Activated naive CD4-positive, alpha-beta T cell treated with Interleukin-2 at 50 U/mL for 16 hours (primary cell): ENCODE results near the gene MCCD1.

Source experiments
- DNase-seq: peaks from one replicate; pipeline ENCODE4 v3.0.0-alpha.2; 2020

The MCCD1 gene

GRCh38 chr6:31573239-31574105 lies 44.7 kb downstream of the MCCD1 start:
- no peak for DNase-seq

GRCh38 chr6:31574106-31575061 lies 45.6 kb downstream of the MCCD1 start:
- peak; percentile 58 for DNase-seq

DNA sequence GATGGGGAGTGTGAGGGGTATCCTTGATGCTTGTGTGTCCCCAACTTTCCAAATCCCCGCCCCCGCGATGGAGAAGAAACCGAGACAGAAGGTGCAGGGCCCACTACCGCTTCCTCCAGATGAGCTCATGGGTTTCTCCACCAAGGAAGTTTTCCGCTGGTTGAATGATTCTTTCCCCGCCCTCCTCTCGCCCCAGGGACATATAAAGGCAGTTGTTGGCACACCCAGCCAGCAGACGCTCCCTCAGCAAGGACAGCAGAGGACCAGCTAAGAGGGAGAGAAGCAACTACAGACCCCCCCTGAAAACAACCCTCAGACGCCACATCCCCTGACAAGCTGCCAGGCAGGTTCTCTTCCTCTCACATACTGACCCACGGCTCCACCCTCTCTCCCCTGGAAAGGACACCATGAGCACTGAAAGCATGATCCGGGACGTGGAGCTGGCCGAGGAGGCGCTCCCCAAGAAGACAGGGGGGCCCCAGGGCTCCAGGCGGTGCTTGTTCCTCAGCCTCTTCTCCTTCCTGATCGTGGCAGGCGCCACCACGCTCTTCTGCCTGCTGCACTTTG lies 46.7 kb downstream of the MCCD1 start, which contains the start of gene TNF:
TSS of gene TNF (plus strand) at position 231 of the 567 bp plus-strand sequence. CDS start at position 408, 177 bp downstream.
- DNase-seq = peak; percentile 88

DNA sequence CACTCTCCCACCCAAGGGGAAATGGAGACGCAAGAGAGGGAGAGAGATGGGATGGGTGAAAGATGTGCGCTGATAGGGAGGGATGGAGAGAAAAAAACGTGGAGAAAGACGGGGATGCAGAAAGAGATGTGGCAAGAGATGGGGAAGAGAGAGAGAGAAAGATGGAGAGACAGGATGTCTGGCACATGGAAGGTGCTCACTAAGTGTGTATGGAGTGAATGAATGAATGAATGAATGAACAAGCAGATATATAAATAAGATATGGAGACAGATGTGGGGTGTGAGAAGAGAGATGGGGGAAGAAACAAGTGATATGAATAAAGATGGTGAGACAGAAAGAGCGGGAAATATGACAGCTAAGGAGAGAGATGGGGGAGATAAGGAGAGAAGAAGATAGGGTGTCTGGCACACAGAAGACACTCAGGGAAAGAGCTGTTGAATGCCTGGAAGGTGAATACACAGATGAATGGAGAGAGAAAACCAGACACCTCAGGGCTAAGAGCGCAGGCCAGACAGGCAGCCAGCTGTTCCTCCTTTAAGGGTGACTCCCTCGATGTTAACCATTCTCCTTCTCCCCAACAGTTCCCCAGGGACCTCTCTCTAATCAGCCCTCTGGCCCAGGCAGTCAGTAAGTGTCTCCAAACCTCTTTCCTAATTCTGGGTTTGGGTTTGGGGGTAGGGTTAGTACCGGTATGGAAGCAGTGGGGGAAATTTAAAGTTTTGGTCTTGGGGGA lies 47.4 kb downstream of the MCCD1 start:
- DNase-seq = no peak

GRCh38 chr6:31576897-31577578 lies 48.3 kb downstream of the MCCD1 start:
- peak; percentile 60 for DNase-seq

DNA sequence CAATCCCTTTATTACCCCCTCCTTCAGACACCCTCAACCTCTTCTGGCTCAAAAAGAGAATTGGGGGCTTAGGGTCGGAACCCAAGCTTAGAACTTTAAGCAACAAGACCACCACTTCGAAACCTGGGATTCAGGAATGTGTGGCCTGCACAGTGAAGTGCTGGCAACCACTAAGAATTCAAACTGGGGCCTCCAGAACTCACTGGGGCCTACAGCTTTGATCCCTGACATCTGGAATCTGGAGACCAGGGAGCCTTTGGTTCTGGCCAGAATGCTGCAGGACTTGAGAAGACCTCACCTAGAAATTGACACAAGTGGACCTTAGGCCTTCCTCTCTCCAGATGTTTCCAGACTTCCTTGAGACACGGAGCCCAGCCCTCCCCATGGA lies 48.8 kb downstream of the MCCD1 start:
- DNase-seq = no peak

GRCh38 chr6:31578184-31579118 lies 49.7 kb downstream of the MCCD1 start:
- DNase-seq = peak; percentile 12

GRCh38 chr6:31579119-31579505 lies 50.4 kb downstream of the MCCD1 start:
- peak; percentile 23 for DNase-seq
